Activated T-cell treated with anti-CD3 and anti-CD28 coated beads, Interleukin-2, amount 50 U/mL, for 24 hours (primary cell): ENCODE results near the gene TOE1.
"Not testable (repeated sequence)": the region's sequence is repeated elsewhere in the genome, so short reads cannot be mapped to it uniquely, and the experiment has no call there.

Source experiments
- DNase-seq: peaks from one replicate; pipeline ENCODE4 v3.0.0-alpha.2; 2020
- H3K27ac Mint-ChIP-seq: 2 replicates; pipeline ENCODE4 v1.8.0; 2020; ENCODE audit warnings: mild to moderate bottlenecking, mixed read lengths
- H3K27me3 Mint-ChIP-seq: 2 replicates; pipeline ENCODE4 v1.8.0; 2020; ENCODE audit warnings: mixed read lengths
- H3K36me3 Mint-ChIP-seq: 2 replicates; pipeline ENCODE4 v1.8.0; 2020; ENCODE audit warnings: low read depth, mixed read lengths
- H3K4me1 Mint-ChIP-seq: 2 replicates; pipeline ENCODE4 v1.8.0; 2020; ENCODE audit warnings: low read depth, mixed read lengths
- H3K4me3 Mint-ChIP-seq: 2 replicates; pipeline ENCODE4 v1.8.0; 2020; ENCODE audit warnings: mild to moderate bottlenecking, moderate library complexity, mixed read lengths
- H3K9me3 Mint-ChIP-seq: 2 replicates; pipeline ENCODE4 v1.8.0; 2020; ENCODE audit warnings: mixed read lengths

The TOE1 gene

GRCh38 chr1:45339789-45340558, at the start of gene TOE1, which contains the start of gene MUTYH:
TSS of gene TOE1 (plus strand) at chr1:45340170. CDS start at chr1:45340253, 83 bp downstream.
TSS of gene MUTYH (minus strand) at chr1:45340440. CDS start at chr1:45334505, 5,935 bp downstream.
- peak within 1 kb of the TSS; percentile 99 for H3K4me3 Mint-ChIP-seq
- H3K9me3 Mint-ChIP-seq = no peaks in the 10 kb centered on the region
- DNase-seq = peak; percentile 96
- no peaks in the 10 kb centered on the region for H3K27me3 Mint-ChIP-seq
- peaks cover 75% of the 10 kb centered on the region for H3K36me3 Mint-ChIP-seq
- peaks cover 56% of the 10 kb centered on the region for H3K4me1 Mint-ChIP-seq
- H3K27ac Mint-ChIP-seq = peak within 1 kb of the TSS; percentile 99

DNA sequence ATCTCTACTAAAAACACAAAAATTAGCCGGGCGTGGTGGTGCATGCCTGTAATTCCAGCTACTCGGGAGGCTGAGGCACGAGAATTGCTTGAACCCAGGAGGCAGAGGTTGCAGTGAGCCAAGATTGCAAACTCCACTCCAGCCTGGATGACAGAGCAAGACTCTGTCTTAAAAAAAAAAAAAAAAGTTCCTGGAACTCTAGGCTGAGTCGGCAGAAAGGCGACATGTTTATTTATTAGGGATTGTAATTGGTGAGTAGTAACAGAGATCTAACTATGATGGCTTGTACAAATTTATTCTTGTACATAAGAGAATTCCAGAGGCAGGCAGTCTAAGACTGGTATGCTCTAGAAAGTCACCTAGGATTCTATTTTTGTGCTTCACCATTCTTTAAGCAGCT, 49.0 kb upstream of the TOE1 start:
- H3K4me1 Mint-ChIP-seq, DNase-seq, H3K36me3 Mint-ChIP-seq, H3K9me3 Mint-ChIP-seq, H3K27me3 Mint-ChIP-seq, H3K27ac Mint-ChIP-seq, H3K4me3 Mint-ChIP-seq: not testable (repeated sequence)

DNA sequence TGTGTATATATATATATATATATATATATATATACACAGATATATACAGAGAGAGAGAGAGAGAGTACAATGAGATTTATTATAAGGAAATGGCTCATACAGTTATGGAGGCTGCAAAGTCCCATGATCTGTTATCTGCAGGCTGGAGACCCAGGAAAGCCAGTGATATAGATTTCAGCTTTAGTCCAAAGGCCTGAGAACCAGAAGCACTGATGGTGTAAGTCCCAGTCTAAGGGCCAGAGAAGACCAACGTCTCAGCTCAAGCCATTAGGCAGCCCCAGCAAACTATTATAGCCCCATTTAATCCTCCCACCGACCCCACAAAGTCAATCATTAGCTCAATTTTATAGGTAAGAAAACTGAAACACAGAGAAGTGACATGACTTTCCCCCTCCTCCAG, 48.3 kb upstream of the TOE1 start:
- Mint-ChIP-seq H3K4me3 (no peak overlapping the region), H3K4me1 (no peaks in the 10 kb centered on the region), H3K27me3 (no peaks in the 10 kb centered on the region), H3K36me3 (no peaks in the 10 kb centered on the region), H3K9me3 (no peaks in the 10 kb centered on the region), H3K27ac (no peak overlapping the region)
- no peak for DNase-seq

- Mint-ChIP-seq H3K4me1 (peaks cover 11% of the 10 kb centered on the region), H3K36me3 (no peaks in the 10 kb centered on the region), H3K27me3 (no peaks in the 10 kb centered on the region), H3K27ac (no peak overlapping the region), H3K4me3 (no peak overlapping the region), H3K9me3 (no peaks in the 10 kb centered on the region)
- DNase-seq = no peak
Measured at GRCh38 chr1:45297666-45298356, 42.2 kb upstream of the TOE1 start.

- H3K9me3 Mint-ChIP-seq = no peaks in the 10 kb centered on the region
- DNase-seq = no peak
- no peak overlapping the region for H3K4me3 Mint-ChIP-seq
- H3K27ac Mint-ChIP-seq = no peak overlapping the region
- peaks cover 13% of the 10 kb centered on the region for H3K4me1 Mint-ChIP-seq
- peaks cover 4% of the 10 kb centered on the region for H3K36me3 Mint-ChIP-seq
- no peaks in the 10 kb centered on the region for H3K27me3 Mint-ChIP-seq
Measured at GRCh38 chr1:45299296-45299695, 40.7 kb upstream of the TOE1 start.

DNA sequence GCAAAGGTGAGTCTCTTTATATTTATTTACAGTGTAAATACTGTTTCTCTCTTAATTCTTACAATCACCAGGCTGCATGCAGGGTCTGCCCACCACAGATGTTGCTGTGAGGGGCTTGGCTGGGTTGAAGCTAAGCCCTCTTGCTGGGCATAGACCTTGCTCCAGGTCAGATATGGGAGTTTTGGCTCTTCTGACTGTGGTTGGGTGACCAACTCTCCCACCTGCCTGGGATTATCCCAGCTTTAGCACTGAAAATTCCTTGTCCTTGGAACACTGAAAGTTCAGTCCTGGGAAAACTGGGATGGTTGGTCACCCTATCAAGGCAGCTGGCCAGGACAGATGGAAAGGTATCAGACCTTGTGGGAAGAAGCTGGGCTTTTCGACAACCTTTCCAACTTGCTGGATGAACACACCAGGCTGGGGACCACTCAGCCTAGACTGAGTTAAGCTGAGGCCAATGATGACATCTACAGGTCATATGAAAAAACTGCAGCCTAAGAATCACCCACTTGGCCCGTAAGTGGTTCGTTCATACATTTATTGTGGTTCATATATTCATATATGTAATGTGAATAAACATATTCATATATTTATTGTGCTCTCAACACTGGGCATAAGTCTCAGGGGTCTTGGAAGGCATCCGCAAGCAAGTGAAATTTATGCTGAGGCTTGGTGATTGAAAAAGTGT, 39.8 kb upstream of the TOE1 start:
- H3K9me3 Mint-ChIP-seq = no peaks in the 10 kb centered on the region
- H3K27ac Mint-ChIP-seq = no peak overlapping the region
- H3K4me3 Mint-ChIP-seq = no peak overlapping the region
- DNase-seq = peak; percentile 39
- H3K36me3 Mint-ChIP-seq = peaks cover 6% of the 10 kb centered on the region
- H3K27me3 Mint-ChIP-seq = no peaks in the 10 kb centered on the region
- H3K4me1 Mint-ChIP-seq = peaks cover 22% of the 10 kb centered on the region

DNA sequence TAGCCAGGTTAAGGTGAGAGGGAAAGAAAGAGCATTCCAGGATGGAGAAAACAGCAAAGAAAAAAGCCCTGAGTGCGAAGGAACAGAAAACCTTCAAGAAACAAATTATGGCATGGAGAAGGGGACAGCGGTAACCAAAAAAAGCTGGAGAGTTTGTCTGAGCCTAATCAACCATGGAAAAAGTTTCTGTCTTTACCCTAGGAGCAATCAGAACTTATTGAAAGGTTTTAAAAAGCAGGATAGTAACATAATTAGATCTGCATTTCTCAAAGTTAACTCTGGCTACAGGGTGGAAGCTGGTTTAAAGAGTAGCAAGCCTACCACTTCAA, 39.3 kb upstream of the TOE1 start:
- no peaks in the 10 kb centered on the region for H3K9me3 Mint-ChIP-seq
- no peak overlapping the region for H3K27ac Mint-ChIP-seq
- peaks cover 27% of the 10 kb centered on the region for H3K4me1 Mint-ChIP-seq
- H3K27me3 Mint-ChIP-seq = no peaks in the 10 kb centered on the region
- DNase-seq = no peak
- H3K36me3 Mint-ChIP-seq = peaks cover 6% of the 10 kb centered on the region
- no peak overlapping the region for H3K4me3 Mint-ChIP-seq

- H3K36me3 Mint-ChIP-seq = peaks cover 6% of the 10 kb centered on the region
- H3K4me3 Mint-ChIP-seq = peak overlapping the region; percentile 89
- H3K9me3 Mint-ChIP-seq = no peaks in the 10 kb centered on the region
- peaks cover 44% of the 10 kb centered on the region for H3K4me1 Mint-ChIP-seq
- H3K27ac Mint-ChIP-seq = peak overlapping the region; percentile 97
- no peaks in the 10 kb centered on the region for H3K27me3 Mint-ChIP-seq
- no peak for DNase-seq
Measured at GRCh38 chr1:45302505-45303150, 37.3 kb upstream of the TOE1 start.

DNA sequence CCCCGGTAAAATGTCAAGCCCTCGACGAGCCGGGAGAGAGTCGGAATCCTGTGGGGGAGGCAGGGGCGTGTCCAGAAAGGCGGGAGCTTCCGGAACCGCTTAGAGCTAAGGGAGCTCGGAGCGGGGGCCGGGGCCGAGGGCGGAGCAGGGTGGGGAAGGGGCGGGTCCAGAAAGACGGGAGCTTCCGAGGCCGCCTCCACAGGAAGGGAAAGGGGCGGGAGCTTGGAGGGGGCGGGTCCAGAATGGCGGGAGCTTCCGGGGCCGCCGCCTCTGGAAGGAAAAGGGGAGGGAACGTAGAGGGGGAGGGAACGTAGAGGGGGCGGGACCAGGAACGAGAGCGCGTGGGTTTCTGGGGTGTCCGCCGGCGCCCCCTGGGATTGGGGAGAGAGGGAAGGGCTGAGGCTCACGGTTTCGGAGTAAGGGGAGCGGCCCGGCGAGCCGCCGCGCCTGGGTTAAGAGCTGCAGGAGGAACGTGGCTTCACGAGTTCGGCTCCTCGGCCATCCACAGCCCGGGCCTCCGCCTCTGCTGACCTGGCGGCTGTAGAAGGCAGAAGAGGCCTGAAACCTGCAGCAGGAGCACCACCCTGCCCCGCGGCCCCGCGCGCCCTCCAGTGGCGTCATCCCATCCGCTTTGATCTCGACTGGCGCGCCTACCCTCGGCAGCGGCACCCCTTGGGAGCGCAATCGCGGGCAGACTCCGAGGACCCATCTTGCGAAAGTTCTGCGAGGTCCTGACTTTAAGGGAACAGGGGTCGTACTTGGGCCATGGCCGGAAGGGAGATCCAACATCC, 36.3 kb upstream of the TOE1 start:
- Mint-ChIP-seq H3K36me3 (peaks cover 6% of the 10 kb centered on the region), H3K9me3 (no peaks in the 10 kb centered on the region), H3K27ac (peak overlapping the region; percentile 97), H3K4me3 (peak overlapping the region; percentile 89), H3K27me3 (no peaks in the 10 kb centered on the region), H3K4me1 (peaks cover 44% of the 10 kb centered on the region)
- peak; percentile 98 for DNase-seq

- H3K36me3 Mint-ChIP-seq = peaks cover 6% of the 10 kb centered on the region
- DNase-seq = peak; percentile 39
- peak overlapping the region; percentile 97 for H3K27ac Mint-ChIP-seq
- peaks cover 44% of the 10 kb centered on the region for H3K4me1 Mint-ChIP-seq
- H3K4me3 Mint-ChIP-seq = peak overlapping the region; percentile 89
- no peaks in the 10 kb centered on the region for H3K9me3 Mint-ChIP-seq
- no peaks in the 10 kb centered on the region for H3K27me3 Mint-ChIP-seq
Measured at GRCh38 chr1:45304311-45305081, 35.5 kb upstream of the TOE1 start.

DNA sequence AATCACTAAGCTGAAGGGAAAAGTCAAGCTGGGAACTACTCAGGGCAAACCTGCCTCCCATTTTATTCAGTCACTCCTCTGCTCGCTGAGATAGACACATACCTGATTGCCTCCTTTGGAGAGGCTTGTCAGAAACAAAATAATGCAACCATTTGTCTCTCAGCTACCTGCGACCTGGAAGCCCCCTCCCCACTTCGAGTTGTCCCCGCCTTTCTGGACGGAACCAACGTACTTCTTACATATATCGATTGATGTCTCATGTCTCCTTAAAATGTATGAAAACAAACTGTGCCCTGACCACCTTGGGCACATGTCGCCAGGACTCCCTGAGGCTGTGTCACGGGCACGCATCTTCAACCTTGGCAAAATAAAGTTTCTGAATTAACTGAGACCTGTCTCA, 34.7 kb upstream of the TOE1 start:
- Mint-ChIP-seq H3K27ac (peak overlapping the region; percentile 88), H3K4me3 (peak overlapping the region; percentile 89), H3K9me3 (no peaks in the 10 kb centered on the region), H3K27me3 (no peaks in the 10 kb centered on the region), H3K36me3 (peaks cover 6% of the 10 kb centered on the region), H3K4me1 (peaks cover 44% of the 10 kb centered on the region)
- no peak for DNase-seq

GRCh38 chr1:45306319-45306718, 33.7 kb upstream of the TOE1 start:
- Mint-ChIP-seq H3K4me1 (peaks cover 42% of the 10 kb centered on the region), H3K27ac (peak overlapping the region; percentile 88), H3K27me3 (no peaks in the 10 kb centered on the region), H3K9me3 (no peaks in the 10 kb centered on the region), H3K36me3 (peaks cover 6% of the 10 kb centered on the region), H3K4me3 (peak overlapping the region; percentile 43)
- peak; percentile 53 for DNase-seq

- DNase-seq = no peak
- Mint-ChIP-seq H3K27ac (peak overlapping the region; percentile 88), H3K4me1 (peaks cover 41% of the 10 kb centered on the region), H3K9me3 (no peaks in the 10 kb centered on the region), H3K27me3 (no peaks in the 10 kb centered on the region), H3K36me3 (peaks cover 6% of the 10 kb centered on the region), H3K4me3 (peak overlapping the region; percentile 43)
Measured at GRCh38 chr1:45306905-45307304, 33.1 kb upstream of the TOE1 start.
